ENCODE measurements around the gene DAAM1. TPM values are rescaled to one million over a fixed set of nuclear protein-coding genes. Genes with fewer than 3 reads are reported as not detected.

The DAAM1 gene
- polyA plus RNA-seq, 1 donor from 2014 or later: 161 TPM

DNA sequence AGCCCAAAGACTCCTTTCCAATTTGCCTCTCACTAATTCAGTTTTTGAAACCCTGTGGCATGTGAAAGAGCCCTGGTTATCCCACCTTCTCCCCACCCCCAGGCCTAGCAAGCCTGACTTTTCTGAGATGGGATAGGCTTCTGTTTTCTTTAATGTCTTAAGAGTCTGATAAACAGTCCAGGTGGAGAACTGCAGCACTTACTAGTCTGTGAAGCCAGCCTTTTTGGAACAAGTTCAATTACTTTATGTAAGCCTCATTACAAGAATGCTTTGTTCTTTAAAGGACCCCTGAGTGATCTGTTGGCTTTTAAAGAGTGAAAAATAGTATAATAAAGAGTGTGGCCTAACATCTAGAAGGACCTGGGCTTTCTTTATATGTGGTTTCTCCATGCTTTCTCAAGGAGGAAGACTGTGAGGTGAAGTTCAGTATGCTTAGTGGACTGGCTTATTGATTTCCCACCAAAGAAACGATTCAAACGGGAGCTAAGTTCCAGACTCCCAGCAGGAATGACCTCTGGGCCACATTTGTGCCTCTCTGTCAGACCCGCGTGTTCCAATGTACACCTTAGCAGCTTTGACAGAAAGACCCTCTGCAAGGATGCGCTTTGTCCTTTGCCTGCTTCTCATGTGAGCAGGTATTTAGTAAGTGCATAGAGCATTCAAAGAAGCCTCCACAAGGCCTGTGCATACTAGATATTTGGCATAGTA lies 129.5 kb downstream of the DAAM1 start:
- Histone ChIP-seq H3K79me2 (replicated peaks; ENCODE audit: insufficient read depth, low read length) (no peaks in the 10 kb centered on the region), H2AFZ (ENCODE audit: low read depth, low read length) (no peak overlapping the region), H3K27ac (ENCODE audit: low read length) (no peak overlapping the region), H3K27me3 (ENCODE audit: insufficient read depth, low read depth, low read length) (no peaks in the 10 kb centered on the region), H3F3A (ENCODE audit: insufficient read depth, low read length, poor library complexity, severe bottlenecking) (no peaks in the 10 kb centered on the region), H3K4me2 (ENCODE audit: low read length) (no peak overlapping the region), H3K36me3 (ENCODE audit: insufficient read depth, low read length) (no peaks in the 10 kb centered on the region), H3K9me2 (ENCODE audit: insufficient read depth, low read length) (no peaks in the 10 kb centered on the region), H4K20me1 (ENCODE audit: insufficient read depth) (no peaks in the 10 kb centered on the region), H3K4me3 (ENCODE audit: low read length) (no peak overlapping the region), H3K9me3 (ENCODE audit: low read length) (no peaks in the 10 kb centered on the region), H3K9ac (ENCODE audit: low read length) (no peak overlapping the region)
- no peak for TF ChIP-seq EP300 (conservative IDR thresholded peaks at IDR 0.05; ENCODE audit: poor library complexity, severe bottlenecking)
- TF ChIP-seq, protein P1, sequence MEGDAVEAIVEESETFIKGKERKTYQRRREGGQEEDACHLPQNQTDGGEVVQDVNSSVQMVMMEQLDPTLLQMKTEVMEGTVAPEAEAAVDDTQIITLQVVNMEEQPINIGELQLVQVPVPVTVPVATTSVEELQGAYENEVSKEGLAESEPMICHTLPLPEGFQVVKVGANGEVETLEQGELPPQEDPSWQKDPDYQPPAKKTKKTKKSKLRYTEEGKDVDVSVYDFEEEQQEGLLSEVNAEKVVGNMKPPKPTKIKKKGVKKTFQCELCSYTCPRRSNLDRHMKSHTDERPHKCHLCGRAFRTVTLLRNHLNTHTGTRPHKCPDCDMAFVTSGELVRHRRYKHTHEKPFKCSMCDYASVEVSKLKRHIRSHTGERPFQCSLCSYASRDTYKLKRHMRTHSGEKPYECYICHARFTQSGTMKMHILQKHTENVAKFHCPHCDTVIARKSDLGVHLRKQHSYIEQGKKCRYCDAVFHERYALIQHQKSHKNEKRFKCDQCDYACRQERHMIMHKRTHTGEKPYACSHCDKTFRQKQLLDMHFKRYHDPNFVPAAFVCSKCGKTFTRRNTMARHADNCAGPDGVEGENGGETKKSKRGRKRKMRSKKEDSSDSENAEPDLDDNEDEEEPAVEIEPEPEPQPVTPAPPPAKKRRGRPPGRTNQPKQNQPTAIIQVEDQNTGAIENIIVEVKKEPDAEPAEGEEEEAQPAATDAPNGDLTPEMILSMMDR (IDR thresholded peaks at IDR 0.05; ENCODE audit: poor library complexity, severe bottlenecking): no peak
- no peak for TF ChIP-seq POLR2AphosphoS5 (IDR thresholded peaks at IDR 0.05)
- TF ChIP-seq MXI1 (conservative IDR thresholded peaks at IDR 0.05; ENCODE audit: poor library complexity, severe bottlenecking): no peak
- no peak for TF ChIP-seq EZH2 (IDR thresholded peaks at IDR 0.05; ENCODE audit: borderline replicate concordance, insufficient read depth, low read length, poor library complexity, severe bottlenecking)
- no peak for TF ChIP-seq RAD21 (conservative IDR thresholded peaks at IDR 0.05)
- TF ChIP-seq TAF1 (IDR thresholded peaks at IDR 0.05; ENCODE audit: low read depth): no peak
- TF ChIP-seq, protein P2, sequence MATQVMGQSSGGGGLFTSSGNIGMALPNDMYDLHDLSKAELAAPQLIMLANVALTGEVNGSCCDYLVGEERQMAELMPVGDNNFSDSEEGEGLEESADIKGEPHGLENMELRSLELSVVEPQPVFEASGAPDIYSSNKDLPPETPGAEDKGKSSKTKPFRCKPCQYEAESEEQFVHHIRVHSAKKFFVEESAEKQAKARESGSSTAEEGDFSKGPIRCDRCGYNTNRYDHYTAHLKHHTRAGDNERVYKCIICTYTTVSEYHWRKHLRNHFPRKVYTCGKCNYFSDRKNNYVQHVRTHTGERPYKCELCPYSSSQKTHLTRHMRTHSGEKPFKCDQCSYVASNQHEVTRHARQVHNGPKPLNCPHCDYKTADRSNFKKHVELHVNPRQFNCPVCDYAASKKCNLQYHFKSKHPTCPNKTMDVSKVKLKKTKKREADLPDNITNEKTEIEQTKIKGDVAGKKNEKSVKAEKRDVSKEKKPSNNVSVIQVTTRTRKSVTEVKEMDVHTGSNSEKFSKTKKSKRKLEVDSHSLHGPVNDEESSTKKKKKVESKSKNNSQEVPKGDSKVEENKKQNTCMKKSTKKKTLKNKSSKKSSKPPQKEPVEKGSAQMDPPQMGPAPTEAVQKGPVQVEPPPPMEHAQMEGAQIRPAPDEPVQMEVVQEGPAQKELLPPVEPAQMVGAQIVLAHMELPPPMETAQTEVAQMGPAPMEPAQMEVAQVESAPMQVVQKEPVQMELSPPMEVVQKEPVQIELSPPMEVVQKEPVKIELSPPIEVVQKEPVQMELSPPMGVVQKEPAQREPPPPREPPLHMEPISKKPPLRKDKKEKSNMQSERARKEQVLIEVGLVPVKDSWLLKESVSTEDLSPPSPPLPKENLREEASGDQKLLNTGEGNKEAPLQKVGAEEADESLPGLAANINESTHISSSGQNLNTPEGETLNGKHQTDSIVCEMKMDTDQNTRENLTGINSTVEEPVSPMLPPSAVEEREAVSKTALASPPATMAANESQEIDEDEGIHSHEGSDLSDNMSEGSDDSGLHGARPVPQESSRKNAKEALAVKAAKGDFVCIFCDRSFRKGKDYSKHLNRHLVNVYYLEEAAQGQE (IDR thresholded peaks at IDR 0.05; ENCODE audit: borderline replicate concordance): no peak
- TF ChIP-seq SMC3 (conservative IDR thresholded peaks at IDR 0.05; ENCODE audit: poor library complexity): no peak

DNA sequence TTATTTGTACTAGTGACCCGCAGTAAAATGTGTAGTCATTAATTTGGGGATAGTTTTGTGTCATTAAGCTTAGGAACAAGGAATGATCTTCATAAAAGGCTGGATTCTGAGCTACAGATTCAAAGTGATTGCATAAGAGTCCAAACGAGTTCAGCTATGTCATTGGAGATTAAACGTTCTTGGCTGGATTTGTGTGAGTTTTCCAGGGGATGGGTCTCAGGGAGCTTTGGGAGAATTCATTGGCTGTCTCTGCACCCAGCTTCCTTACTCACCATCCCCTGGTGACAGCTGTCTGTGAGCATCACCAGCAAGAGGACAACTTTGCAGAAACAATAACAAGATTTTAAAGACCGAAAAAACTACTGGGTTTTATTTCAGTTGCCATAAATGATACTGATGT lies 130.4 kb downstream of the DAAM1 start:
- Histone ChIP-seq H3K79me2 (replicated peaks; ENCODE audit: insufficient read depth, low read length) (no peaks in the 10 kb centered on the region), H3K27ac (ENCODE audit: low read length) (no peak overlapping the region), H3K4me3 (ENCODE audit: low read length) (no peak overlapping the region), H3K9me3 (ENCODE audit: low read length) (no peaks in the 10 kb centered on the region), H3K9me2 (ENCODE audit: insufficient read depth, low read length) (no peaks in the 10 kb centered on the region), H3K9ac (ENCODE audit: low read length) (no peak overlapping the region), H3K27me3 (ENCODE audit: insufficient read depth, low read depth, low read length) (no peaks in the 10 kb centered on the region), H3K4me2 (ENCODE audit: low read length) (no peak overlapping the region), H3F3A (ENCODE audit: insufficient read depth, low read length, poor library complexity, severe bottlenecking) (no peaks in the 10 kb centered on the region), H2AFZ (ENCODE audit: low read depth, low read length) (no peak overlapping the region), H3K36me3 (ENCODE audit: insufficient read depth, low read length) (no peaks in the 10 kb centered on the region), H4K20me1 (ENCODE audit: insufficient read depth) (no peaks in the 10 kb centered on the region)
- TF ChIP-seq, protein P1 (IDR thresholded peaks at IDR 0.05; ENCODE audit: poor library complexity, severe bottlenecking): no peak
- TF ChIP-seq MXI1 (conservative IDR thresholded peaks at IDR 0.05; ENCODE audit: poor library complexity, severe bottlenecking): no peak
- TF ChIP-seq EZH2 (IDR thresholded peaks at IDR 0.05; ENCODE audit: borderline replicate concordance, insufficient read depth, low read length, poor library complexity, severe bottlenecking): no peak
- no peak for TF ChIP-seq SMC3 (conservative IDR thresholded peaks at IDR 0.05; ENCODE audit: poor library complexity)
- TF ChIP-seq RAD21 (conservative IDR thresholded peaks at IDR 0.05): no peak
- TF ChIP-seq TAF1 (IDR thresholded peaks at IDR 0.05; ENCODE audit: low read depth): no peak
- TF ChIP-seq POLR2AphosphoS5 (IDR thresholded peaks at IDR 0.05): no peak
- TF ChIP-seq, protein P2 (IDR thresholded peaks at IDR 0.05; ENCODE audit: borderline replicate concordance): no peak
- TF ChIP-seq EP300 (conservative IDR thresholded peaks at IDR 0.05; ENCODE audit: poor library complexity, severe bottlenecking): no peak

Data from neural cell (in vitro differentiated cells).